OCI-LY7 (cell line): ENCODE measurements around the gene C4orf50. TPM values are rescaled to one million over a fixed set of nuclear protein-coding genes. Genes with fewer than 3 reads are reported as not detected.

Source experiments
- BruUV-seq: library from RNA; stranded (reverse); fragments of 400-500 nt; replicated peaks from 2 replicates; lab custom pipeline; 2021; lab: Mats Ljungman, UMichigan
- CTCF ChIA-PET: fragments of 300-600 bp; sonication (Branson Sonifier 250); formaldehyde crosslinking; loops from one replicate; lab custom pipeline; 2022; ENCODE audit warnings: antibody characterized with exemption; ENCODE audit not compliant: unreplicated experiment; lab: Charles Lee
- POLR2A ChIA-PET: fragments of 300-600 bp; sonication (Branson Sonifier 250); formaldehyde crosslinking; loops from one replicate; lab custom pipeline; 2022; ENCODE audit warnings: antibody characterized with exemption; lab: Charles Lee
- DNase-seq: peaks from one replicate; pipeline ENCODE4 v3.0.0-alpha.2; 2015; ENCODE audit warnings: low spot score
- H2AFZ ChIP-seq: fragments of 200-600 bp; sonication (generic), shearing (Covaris generic); 2 replicates; pipeline ENCODE4 v1.6.1; 2014; ENCODE audit warnings: mild to moderate bottlenecking, antibody characterized with exemption, low read length, moderate library complexity
- H3K27ac ChIP-seq: fragments of 200-600 bp; sonication (generic); 2 replicates; pipeline ENCODE4 v1.5.1; 2014; ENCODE audit warnings: mixed run types, low read depth, mild to moderate bottlenecking, moderate library complexity, low read length, inconsistent platforms; ENCODE audit not compliant: poor library complexity, severe bottlenecking
- H3K36me3 ChIP-seq: fragments of 200-600 bp; sonication (generic); 2 replicates; pipeline ENCODE4 v1.6.1; 2014; ENCODE audit warnings: mild to moderate bottlenecking, antibody characterized with exemption, low read length, moderate library complexity, mixed read lengths; ENCODE audit not compliant: insufficient read depth
- H3K4me1 ChIP-seq: fragments of 200-600 bp; sonication (generic); 2 replicates; pipeline ENCODE4 v1.5.1; 2014; ENCODE audit warnings: mild to moderate bottlenecking, low read length; ENCODE audit not compliant: insufficient read depth, poor library complexity, severe bottlenecking
- H3K4me2 ChIP-seq: fragments of 200-600 bp; sonication (generic); 2 replicates; pipeline ENCODE4 v1.6.1; 2014; ENCODE audit warnings: mild to moderate bottlenecking, low read length
- H3K4me3 ChIP-seq: fragments of 200-600 bp; sonication (generic); 2 replicates; pipeline ENCODE4 v1.5.1; 2014; ENCODE audit warnings: mild to moderate bottlenecking, low read depth, low read length; ENCODE audit not compliant: poor library complexity, severe bottlenecking
- H3K79me2 ChIP-seq: fragments of 200-600 bp; sonication (generic); 2 replicates; pipeline ENCODE4 v1.6.1; 2016; ENCODE audit warnings: low read depth, mild to moderate bottlenecking, low read length, moderate library complexity, mixed read lengths; ENCODE audit not compliant: insufficient read depth
- H3K9me2 ChIP-seq: fragments of 200-600 bp; sonication (generic); 2 replicates; pipeline ENCODE4 v1.6.1; 2016; ENCODE audit warnings: mild to moderate bottlenecking, low read length, mixed read lengths; ENCODE audit not compliant: insufficient read depth
- H3K9me3 ChIP-seq: fragments of 200-600 bp; sonication (generic); 2 replicates; pipeline ENCODE4 v1.6.1; 2014; ENCODE audit warnings: mild to moderate bottlenecking, mixed run types, low read length, mixed read lengths
- H4K20me1 ChIP-seq: fragments of 200-600 bp; sonication (generic); 2 replicates; pipeline ENCODE4 v1.6.1; 2014; ENCODE audit warnings: mild to moderate bottlenecking, antibody characterized with exemption, low read length, moderate library complexity, mixed read lengths; ENCODE audit not compliant: insufficient read depth
- EZH2phosphoT487 ChIP-seq: fragments of 200-600 bp; sonication (generic); IDR thresholded peaks from 2 replicates; pipeline ENCODE4 v1.6.1; 2018; ENCODE audit warnings: low read depth, borderline replicate concordance, mild to moderate bottlenecking, mixed run types, antibody characterized with exemption, low read length, moderate library complexity, mixed read lengths
- intact Hi-C: fragments of 100-400 bp; cut with micrococcal nuclease; formaldehyde crosslinking; loops from one replicate; pipeline ENCODE4 v1.10.0; 2022; ENCODE audit not compliant: unreplicated experiment
- total RNA-seq, 2 experiments: library from RNA; depleted of rRNA in 1 of 2; stranded (reverse); fragments of >200 nt in 1 of 2; shearing (Covaris generic) in 1 of 2; gene quantifications; 2 replicates each; pipeline ENCODE4 v1.2.3, GENCODE V29; 2014 to 2022
- TF ChIP-seq, protein P1 (sequence below): fragments of 200-600 bp; sonication (generic); conservative IDR thresholded peaks from 2 replicates; pipeline ENCODE4 v1.5.1; 2014; ENCODE audit warnings: mild to moderate bottlenecking, antibody characterized with exemption, low read length, moderate library complexity, mixed read lengths

The C4orf50 gene
- total RNA-seq, 2 experiments from 2014 or later: 0.06 TPM; not detected in 1

DNA sequence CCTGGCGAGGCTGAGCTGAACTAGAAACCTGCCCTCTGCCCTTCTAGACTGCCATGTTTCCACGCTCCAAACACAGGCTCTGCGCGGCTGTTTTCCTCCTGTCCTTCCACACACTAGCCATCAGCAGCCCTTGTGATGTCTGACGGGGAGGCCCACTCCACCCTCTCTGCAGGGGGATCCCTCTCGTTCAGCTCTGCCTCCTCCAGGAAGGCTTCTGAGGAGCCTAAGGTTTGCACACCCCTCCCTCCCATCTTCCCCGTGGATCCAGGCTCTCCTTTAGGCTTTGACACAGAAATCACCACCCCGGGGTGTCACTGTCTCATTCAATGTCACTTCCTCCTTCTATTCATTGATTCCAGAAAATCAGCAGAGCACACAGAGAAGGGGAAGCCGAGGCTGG, 86.7 kb downstream of the C4orf50 start:
- no peak overlapping the region for H3K27ac ChIP-seq
- H3K9me3 ChIP-seq: no peaks in the 10 kb centered on the region
- no peak for DNase-seq
- H3K36me3 ChIP-seq: no peaks in the 10 kb centered on the region
- H2AFZ ChIP-seq: no peak overlapping the region
- no peaks in the 10 kb centered on the region for H4K20me1 ChIP-seq
- ChIA-PET POLR2A (no interaction called here), CTCF (no interaction called here)
- intact Hi-C loops: no loop called here
- H3K9me2 ChIP-seq: no peaks in the 10 kb centered on the region
- BruUV-seq: no TSS peak
- H3K4me3 ChIP-seq: no peak overlapping the region
- TF ChIP-seq, protein P1, sequence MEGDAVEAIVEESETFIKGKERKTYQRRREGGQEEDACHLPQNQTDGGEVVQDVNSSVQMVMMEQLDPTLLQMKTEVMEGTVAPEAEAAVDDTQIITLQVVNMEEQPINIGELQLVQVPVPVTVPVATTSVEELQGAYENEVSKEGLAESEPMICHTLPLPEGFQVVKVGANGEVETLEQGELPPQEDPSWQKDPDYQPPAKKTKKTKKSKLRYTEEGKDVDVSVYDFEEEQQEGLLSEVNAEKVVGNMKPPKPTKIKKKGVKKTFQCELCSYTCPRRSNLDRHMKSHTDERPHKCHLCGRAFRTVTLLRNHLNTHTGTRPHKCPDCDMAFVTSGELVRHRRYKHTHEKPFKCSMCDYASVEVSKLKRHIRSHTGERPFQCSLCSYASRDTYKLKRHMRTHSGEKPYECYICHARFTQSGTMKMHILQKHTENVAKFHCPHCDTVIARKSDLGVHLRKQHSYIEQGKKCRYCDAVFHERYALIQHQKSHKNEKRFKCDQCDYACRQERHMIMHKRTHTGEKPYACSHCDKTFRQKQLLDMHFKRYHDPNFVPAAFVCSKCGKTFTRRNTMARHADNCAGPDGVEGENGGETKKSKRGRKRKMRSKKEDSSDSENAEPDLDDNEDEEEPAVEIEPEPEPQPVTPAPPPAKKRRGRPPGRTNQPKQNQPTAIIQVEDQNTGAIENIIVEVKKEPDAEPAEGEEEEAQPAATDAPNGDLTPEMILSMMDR: no peak
- no peak for TF ChIP-seq EZH2phosphoT487
- H3K4me1 ChIP-seq: no peaks in the 10 kb centered on the region
- H3K4me2 ChIP-seq: no peak overlapping the region
- H3K79me2 ChIP-seq: no peaks in the 10 kb centered on the region

DNA sequence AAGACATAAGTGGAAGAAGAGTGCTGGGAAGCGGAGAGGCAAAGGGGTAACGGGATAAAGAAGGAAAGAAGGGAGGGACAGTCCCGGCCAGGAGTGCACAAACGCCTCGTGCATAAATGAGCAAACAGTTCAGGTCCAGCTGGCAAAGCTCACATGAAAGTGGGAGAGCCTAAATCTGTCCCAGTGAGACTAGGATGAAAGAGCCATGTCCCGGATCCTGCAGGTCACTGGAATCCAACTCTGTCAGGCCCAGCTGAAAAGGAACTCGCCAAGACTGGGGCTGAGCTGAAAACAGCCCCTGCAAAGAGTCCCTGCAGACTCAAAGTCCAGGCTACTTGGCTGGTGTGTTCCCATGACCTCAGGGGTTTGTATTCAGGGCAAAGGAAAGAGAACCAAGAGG, 87.4 kb downstream of the C4orf50 start:
- Histone ChIP-seq H4K20me1 (no peaks in the 10 kb centered on the region), H3K4me2 (no peak overlapping the region), H3K4me1 (no peaks in the 10 kb centered on the region), H2AFZ (no peak overlapping the region), H3K9me3 (no peaks in the 10 kb centered on the region), H3K4me3 (no peak overlapping the region), H3K27ac (no peak overlapping the region), H3K79me2 (no peaks in the 10 kb centered on the region), H3K36me3 (no peaks in the 10 kb centered on the region), H3K9me2 (no peaks in the 10 kb centered on the region)
- CTCF ChIA-PET: no interaction called here
- TF ChIP-seq, protein P1: no peak
- POLR2A ChIA-PET: no interaction called here
- no TSS peak for BruUV-seq
- intact Hi-C loops: no loop called here
- no peak for DNase-seq

DNA sequence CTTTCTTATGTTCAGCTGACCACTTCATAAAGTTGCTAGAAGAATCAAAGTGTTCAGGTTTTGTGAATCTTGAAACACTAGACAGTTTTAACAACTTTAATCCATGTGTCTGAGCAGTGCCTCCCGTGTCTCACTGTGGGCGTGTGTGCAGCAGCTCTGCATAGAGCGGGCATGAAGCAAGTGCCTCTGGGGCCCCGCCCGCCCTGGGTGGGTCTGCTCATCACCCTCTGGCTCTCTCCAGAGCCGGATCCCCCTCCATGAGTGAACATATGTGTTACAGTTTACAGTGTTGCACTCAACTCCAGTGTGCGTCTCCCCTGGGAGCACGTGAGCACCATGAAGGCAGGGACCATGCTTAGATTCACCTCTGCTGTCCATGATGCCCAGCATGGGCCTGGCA, 87.8 kb downstream of the C4orf50 start:
- Histone ChIP-seq H3K4me2 (no peak overlapping the region), H3K79me2 (no peaks in the 10 kb centered on the region), H2AFZ (no peak overlapping the region), H3K4me3 (no peak overlapping the region), H3K27ac (no peak overlapping the region), H3K9me3 (no peaks in the 10 kb centered on the region), H3K4me1 (no peaks in the 10 kb centered on the region), H3K9me2 (no peaks in the 10 kb centered on the region), H3K36me3 (no peaks in the 10 kb centered on the region), H4K20me1 (no peaks in the 10 kb centered on the region)
- ChIA-PET POLR2A (no interaction called here), CTCF (no interaction called here)
- BruUV-seq: no TSS peak
- DNase-seq: no peak
- TF ChIP-seq, protein P1: no peak
- TF ChIP-seq EZH2phosphoT487: no peak
- intact Hi-C loops: no loop called here
